H9 (cell line): Measurements from ENCODE around the gene ZBED5. TPM values are rescaled to one million over a fixed set of nuclear protein-coding genes. Genes with fewer than 3 reads are reported as not detected.

ENCODE experiments used
- DNase-seq: peaks from one replicate; pipeline ENCODE4 v3.0.0-alpha.2; 2017
- H2AFZ ChIP-seq: one replicate; pipeline ENCODE4 v1.6.1; 2013; ENCODE audit warnings: mild to moderate bottlenecking, low read length, control low read depth, moderate library complexity
- H2AK5ac ChIP-seq: 2 replicates; pipeline ENCODE4 v1.6.1; 2013; ENCODE audit warnings: low read length, control low read depth, mixed read lengths; ENCODE audit not compliant: insufficient read length
- H2BK120ac ChIP-seq: one replicate; pipeline ENCODE4 v1.6.1; 2013; ENCODE audit warnings: low read depth, mild to moderate bottlenecking, low read length, control low read depth, inconsistent platforms; ENCODE audit not compliant: poor library complexity, severe bottlenecking
- H2BK12ac ChIP-seq: 2 replicates; pipeline ENCODE4 v1.6.1; 2013; ENCODE audit warnings: low read length, control low read depth, mixed read lengths, low read depth; ENCODE audit not compliant: insufficient read length
- H2BK15ac ChIP-seq: 2 replicates; pipeline ENCODE4 v1.6.1; 2013; ENCODE audit warnings: low read depth, low read length, control low read depth
- H2BK20ac ChIP-seq: one replicate; pipeline ENCODE4 v1.6.1; 2013; ENCODE audit warnings: low read depth, mild to moderate bottlenecking, low read length, control low read depth, inconsistent platforms; ENCODE audit not compliant: poor library complexity, severe bottlenecking
- H2BK5ac ChIP-seq: 2 replicates; pipeline ENCODE4 v1.6.1; 2013; ENCODE audit warnings: low read length, control low read depth, mixed read lengths; ENCODE audit not compliant: insufficient read length
- H3K14ac ChIP-seq: 2 replicates; pipeline ENCODE4 v1.6.1; 2013; ENCODE audit warnings: low read length, control low read depth; ENCODE audit not compliant: insufficient read depth
- H3K18ac ChIP-seq: 2 replicates; pipeline ENCODE4 v1.6.1; 2013; ENCODE audit warnings: low read depth, mild to moderate bottlenecking, mixed read lengths, low read length, control low read depth; ENCODE audit not compliant: insufficient read length
- H3K23ac ChIP-seq: 2 replicates; pipeline ENCODE4 v1.6.1; 2013; ENCODE audit warnings: low read length, control low read depth, mixed read lengths, low read depth; ENCODE audit not compliant: insufficient read length
- H3K23me2 ChIP-seq: 2 replicates; pipeline ENCODE4 v1.6.1; 2013; ENCODE audit warnings: low read depth, mild to moderate bottlenecking, mixed read lengths, low read length, control low read depth; ENCODE audit not compliant: insufficient read length, poor library complexity, severe bottlenecking
- H3K27ac ChIP-seq: 2 replicates; pipeline ENCODE4 v1.5.1; 2013; ENCODE audit warnings: low read length, control low read depth, mixed read lengths, low read depth; ENCODE audit not compliant: insufficient read length
- H3K27me3 ChIP-seq: 2 replicates; pipeline ENCODE4 v1.6.1; 2013; ENCODE audit warnings: low read length, control low read depth, inconsistent platforms; ENCODE audit not compliant: insufficient read depth
- H3K4ac ChIP-seq: 2 replicates; pipeline ENCODE4 v1.6.1; 2013; ENCODE audit warnings: low read depth, mild to moderate bottlenecking, control low read depth, inconsistent platforms, low read length, moderate library complexity
- H3K4me1 ChIP-seq: 2 replicates; pipeline ENCODE4 v1.6.1; 2013; ENCODE audit warnings: low read length, control low read depth, inconsistent platforms; ENCODE audit not compliant: insufficient read depth
- H3K4me2 ChIP-seq: 2 replicates; pipeline ENCODE4 v1.6.1; 2013; ENCODE audit warnings: low read length, control low read depth, mixed read lengths; ENCODE audit not compliant: insufficient read length, insufficient read depth
- H3K56ac ChIP-seq: 2 replicates; pipeline ENCODE4 v1.6.1; 2013; ENCODE audit warnings: low read depth, mild to moderate bottlenecking, mixed read lengths, low read length, control low read depth; ENCODE audit not compliant: insufficient read length
- H3K79me1 ChIP-seq: 2 replicates; pipeline ENCODE4 v1.6.1; 2013; ENCODE audit warnings: low read depth, mild to moderate bottlenecking, moderate library complexity, low read length, control low read depth, inconsistent platforms; ENCODE audit not compliant: insufficient read depth, poor library complexity, severe bottlenecking
- H3K79me2 ChIP-seq: 2 replicates; pipeline ENCODE4 v1.6.1; 2013; ENCODE audit warnings: low read length, control low read depth, inconsistent platforms; ENCODE audit not compliant: insufficient read depth
- H3K9ac ChIP-seq: 2 replicates; pipeline ENCODE4 v1.6.1; 2013; ENCODE audit warnings: low read length, control low read depth, mixed read lengths; ENCODE audit not compliant: insufficient read length; ENCODE audit errors: extremely low read depth
- H3K9me3 ChIP-seq: one replicate; pipeline ENCODE4 v1.6.1; 2013; ENCODE audit warnings: low read depth, low read length, inconsistent platforms; ENCODE audit not compliant: control insufficient read depth
- H3T11ph ChIP-seq: one replicate; pipeline ENCODE4 v1.6.1; 2013; ENCODE audit warnings: mild to moderate bottlenecking, low read length, control low read depth, inconsistent platforms
- H4K20me1 ChIP-seq: one replicate; pipeline ENCODE4 v1.6.1; 2013; ENCODE audit not compliant: control insufficient read depth, insufficient read length, insufficient read depth
- H4K5ac ChIP-seq: 2 replicates; pipeline ENCODE4 v1.6.1; 2013; ENCODE audit warnings: low read depth, mild to moderate bottlenecking, mixed read lengths, low read length, control low read depth; ENCODE audit not compliant: insufficient read length
- H4K8ac ChIP-seq: replicated peaks from 2 replicates; pipeline ENCODE4 v1.6.1; 2013; ENCODE audit warnings: low read length, control low read depth, mixed read lengths, low read depth; ENCODE audit not compliant: insufficient read length
- H4K91ac ChIP-seq: 2 replicates; pipeline ENCODE4 v1.6.1; 2013; ENCODE audit warnings: low read depth, mild to moderate bottlenecking, moderate library complexity, mixed read lengths, low read length, control low read depth; ENCODE audit not compliant: insufficient read length
- H3K27ac Mint-ChIP-seq, 3 experiments: 2 replicates in 2 of 3; 3 replicates in 1 of 3; pipeline ENCODE4 v1.8.0; 2020 to 2021; ENCODE audit warnings: mixed read lengths in 3 of 3, mild to moderate bottlenecking in 1 of 3, moderate library complexity in 1 of 3
- H3K27me3 Mint-ChIP-seq: 2 replicates; pipeline ENCODE4 v1.8.0; 2021; ENCODE audit warnings: low read depth, mild to moderate bottlenecking, moderate library complexity, mixed read lengths
- H3K36me3 Mint-ChIP-seq, 3 experiments: 2 replicates in 2 of 3; 3 replicates in 1 of 3; pipeline ENCODE4 v1.8.0; 2020 to 2021; ENCODE audit warnings: low read depth in 3 of 3, mixed read lengths in 3 of 3; ENCODE audit not compliant: insufficient read depth in 1 of 3
- H3K4me1 Mint-ChIP-seq, 2 experiments: 2 replicates each; pipeline ENCODE4 v1.8.0; 2020; ENCODE audit warnings: mixed read lengths in 2 of 2
- H3K4me3 Mint-ChIP-seq, 2 experiments: 2 replicates in 1 of 2; 3 replicates in 1 of 2; pipeline ENCODE4 v1.8.0; 2020 to 2021; ENCODE audit warnings: mild to moderate bottlenecking in 2 of 2, mixed read lengths in 2 of 2, moderate library complexity in 1 of 2
- H3K9me3 Mint-ChIP-seq, 2 experiments: 2 replicates in 1 of 2; 3 replicates in 1 of 2; pipeline ENCODE4 v1.8.0; 2020; ENCODE audit warnings: mild to moderate bottlenecking in 2 of 2, mixed read lengths in 2 of 2, moderate library complexity in 1 of 2
- CTCF ChIP-seq: fragments of 200-600 bp; sonication (generic); conservative IDR thresholded peaks from 3 replicates; pipeline ENCODE4 v1.8.0; 2021; ENCODE audit warnings: antibody characterized with exemption, mild to moderate bottlenecking
- WGBS: extraction: QIAGEN DNeasy Blood & Tissue Kit; methylation state at CpG from one replicate; pipeline ENCODE4 v1.1.7; 2013; ENCODE audit warnings: missing lambda C conversion rate, low lambda C conversion rate, mixed read lengths; ENCODE audit not compliant: insufficient read length; ENCODE audit errors: extremely low coverage; 5-methylcytosine and 5-hydroxymethylcytosine counted together
- total RNA-seq: library from RNA; stranded (reverse); gene quantifications from 2 replicates; pipeline ENCODE4 v1.2.1, GENCODE V29; 2021

The ZBED5 gene
- total RNA-seq, 1 experiment from 2014 or later: 65.8 TPM

GRCh38 chr11:10808235-10808552 is 49.7 kb downstream of the ZBED5 start:
- H3K56ac ChIP-seq: peak overlapping the region; percentile 71
- peak overlapping the region; percentile 79 for H3K27ac ChIP-seq
- no peak overlapping the region for H2AFZ ChIP-seq
- no peak overlapping the region for H3K23ac ChIP-seq
- Mint-ChIP-seq H3K27me3 (no peaks in the 10 kb centered on the region), H3K4me3 (peak overlapping the region; percentile 94 to 97), H3K4me1 (peaks cover 26 to 33% of the 10 kb centered on the region in 2 experiments), H3K36me3 (peaks cover 42 to 52% (median 51%) of the 10 kb centered on the region in 3 experiments), H3K27ac (peak overlapping the region; percentile 99 to 100 (median 99)), H3K9me3 (peaks cover 0 to 4% of the 10 kb centered on the region in 2 experiments; a peak in 2 of 5 replicates)
- H3K4me2 ChIP-seq: peak overlapping the region; percentile 37
- H4K8ac ChIP-seq: no peak overlapping the region
- H2BK120ac ChIP-seq: no peak overlapping the region
- peak overlapping the region; percentile 96 for H4K5ac ChIP-seq
- H3K4ac ChIP-seq: peak overlapping the region; percentile 42
- H3K14ac ChIP-seq: peak overlapping the region; percentile 95
- no peak overlapping the region for H2BK15ac ChIP-seq
- H3K4me1 ChIP-seq: no peaks in the 10 kb centered on the region
- H3K9ac ChIP-seq: peak overlapping the region; percentile 99
- peak overlapping the region; percentile 84 for H3K18ac ChIP-seq
- no peaks in the 10 kb centered on the region for H3K23me2 ChIP-seq
- H2AK5ac ChIP-seq: no peak overlapping the region
- H2BK5ac ChIP-seq: peak overlapping the region; percentile 94
- H2BK12ac ChIP-seq: no peak overlapping the region
- H3K79me1 ChIP-seq: no peaks in the 10 kb centered on the region
- H3K27me3 ChIP-seq: no peaks in the 10 kb centered on the region
- no peaks in the 10 kb centered on the region for H3K9me3 ChIP-seq
- no peak for TF ChIP-seq CTCF
- no peak for DNase-seq
- WGBS: no CpG with 5 or more reads among the region's 36 CpGs
- H3K79me2 ChIP-seq: peaks cover 14% of the 10 kb centered on the region; the same call in 1 of the 2 replicates
- no peak overlapping the region for H2BK20ac ChIP-seq
- peak overlapping the region; percentile 99 for H4K91ac ChIP-seq
- no peak overlapping the region for H3T11ph ChIP-seq
- no peaks in the 10 kb centered on the region for H4K20me1 ChIP-seq
